Tibial nerve (tissue), 4 donors: ENCODE results near the gene GPR155. TPM values are rescaled to one million over a fixed set of nuclear protein-coding genes. Genes with fewer than 3 reads are reported as not detected.

ENCODE experiments used
- DNase-seq, 2 donors: peaks; one replicate each; pipeline ENCODE4 v3.0.0-alpha.2; 2019; ENCODE audit warnings: low spot score in 2 of 2
- H3K27ac ChIP-seq, 4 donors: fragments of 200-600 bp; sonication (generic) in 3 of 4; one replicate each; pipeline ENCODE4 v1.5.1; 2017 to 2019; ENCODE audit warnings: mild to moderate bottlenecking in 1 of 4
- H3K27me3 ChIP-seq, 2 donors: fragments of 200-600 bp; sonication (generic) in 1 of 2; one replicate each; pipeline versions ENCODE4 v1.5.1 to v1.6.0; 2017 to 2019
- H3K36me3 ChIP-seq, 3 donors: fragments of 200-600 bp; sonication (generic); one replicate each; pipeline ENCODE4 v1.5.1; 2018 to 2019
- H3K4me1 ChIP-seq, 4 donors: fragments of 200-600 bp; sonication (generic) in 3 of 4; one replicate each; pipeline ENCODE4 v1.5.1; 2017 to 2019
- H3K4me3 ChIP-seq, 4 donors: fragments of 200-600 bp; sonication (generic) in 3 of 4; one replicate each; pipeline ENCODE4 v1.5.1; 2017 to 2019; ENCODE audit warnings: mild to moderate bottlenecking in 1 of 4, moderate library complexity in 1 of 4
- H3K9me3 ChIP-seq, 4 donors: fragments of 200-600 bp; sonication (generic) in 3 of 4; one replicate each; pipeline ENCODE4 v1.5.1; 2017 to 2019
- CTCF ChIP-seq, 5 experiments: fragments of 200-600 bp in 3 of 5; fragments of 450-650 bp in 2 of 5; sonication (generic) in 3 of 5; IDR thresholded peaks; one replicate each; pipeline ENCODE4 v1.5.1; 2016 to 2019; ENCODE audit warnings: antibody characterized with exemption in 5 of 5, mild to moderate bottlenecking in 3 of 5, moderate library complexity in 2 of 5
- EP300 ChIP-seq, 2 donors: sonication (generic); formaldehyde crosslinking; IDR thresholded peaks; one replicate each; pipeline ENCODE4 v1.6.1; 2017; ENCODE audit warnings: antibody characterized with exemption in 2 of 2, mild to moderate bottlenecking in 1 of 2
- POLR2A ChIP-seq, 2 donors: fragments of 450-650 bp; IDR thresholded peaks; one replicate each; pipeline ENCODE4 v1.6.1; 2017; ENCODE audit warnings: antibody characterized with exemption in 2 of 2, mild to moderate bottlenecking in 2 of 2, moderate library complexity in 2 of 2
- WGBS, 2 donors: methylation state at CpG; one replicate each; pipeline ENCODE4 v1.1.5; 2018; 5-methylcytosine and 5-hydroxymethylcytosine counted together
- total RNA-seq, 4 donors: library from RNA; depleted of rRNA; stranded (reverse); fragments of >200 nt; gene quantifications; one replicate each; pipeline ENCODE4 v1.1.0, GENCODE V29; 2016

Gene GPR155
- total RNA-seq, 4 donors from 2014 or later = 8.6 to 36.5 (median 15.5) TPM

DNA sequence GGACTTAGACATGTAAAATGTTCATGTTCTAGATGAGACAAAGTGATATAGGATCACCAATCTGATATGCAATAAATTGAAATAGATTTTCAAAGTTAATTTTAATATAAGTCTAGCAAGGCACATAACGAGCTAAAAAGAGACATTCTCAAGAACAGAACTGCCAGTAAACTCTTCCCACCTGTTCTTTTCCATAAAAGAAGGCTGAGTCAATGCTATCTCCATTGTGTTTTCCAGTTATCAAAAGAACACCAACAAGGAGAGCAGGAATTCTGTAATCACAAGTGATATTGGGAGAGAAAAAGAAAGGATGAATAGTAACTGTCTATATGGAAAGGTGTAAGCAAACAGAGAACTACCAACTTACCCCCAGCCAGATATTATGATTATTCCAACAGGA lies 25.6 kb downstream of the GPR155 start:
- no peaks in the 10 kb centered on the region for H3K9me3 ChIP-seq
- H3K27me3 ChIP-seq = no peaks in the 10 kb centered on the region
- peaks cover 0 to 38% (median 0%) of the 10 kb centered on the region in 3 donors for H3K36me3 ChIP-seq
- no peak overlapping the region for H3K27ac ChIP-seq
- WGBS, 2 donors = 97 to 98% methylated on average over 1 of the region's 1 CpG
- H3K4me3 ChIP-seq = no peak overlapping the region
- no peak for DNase-seq
- peaks cover 0 to 2% (median 0%) of the 10 kb centered on the region in 4 donors for H3K4me1 ChIP-seq
- TF ChIP-seq CTCF (IDR thresholded peaks at IDR 0.05) (no peak), EP300 (IDR thresholded peaks at IDR 0.05) (no peak), POLR2A (IDR thresholded peaks at IDR 0.05) (no peak)

DNA sequence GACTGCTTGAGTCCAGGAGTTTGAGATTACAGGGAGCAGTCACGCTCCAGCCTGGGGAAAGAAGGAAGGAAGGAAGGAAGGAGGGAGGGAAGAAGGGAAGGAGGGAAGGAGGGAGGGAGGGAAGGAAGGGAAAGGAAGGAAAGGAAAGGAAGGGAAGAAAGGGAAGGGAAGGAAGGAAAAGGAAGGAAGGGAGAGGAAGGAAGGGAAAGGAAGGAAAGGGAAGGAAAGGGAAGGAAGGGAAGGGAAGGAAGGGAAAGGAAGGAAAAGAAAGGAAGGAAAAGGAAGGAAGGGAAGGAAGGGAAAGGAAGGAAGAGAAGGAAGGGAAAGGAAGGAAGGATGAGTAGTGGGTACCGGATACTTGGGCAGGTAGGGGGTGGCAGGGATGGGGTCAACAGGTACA lies 32.3 kb downstream of the GPR155 start:
- Histone ChIP-seq H3K27ac (no peak overlapping the region), H3K4me1 (no peaks in the 10 kb centered on the region), H3K4me3 (no peak overlapping the region), H3K27me3 (no peaks in the 10 kb centered on the region), H3K9me3 (no peaks in the 10 kb centered on the region), H3K36me3 (peaks cover 0 to 88% (median 0%) of the 10 kb centered on the region in 3 donors)
- 87 to 90% methylated on average over 2 of the region's 2 CpGs for WGBS, 2 donors
- TF ChIP-seq POLR2A (IDR thresholded peaks at IDR 0.05) = no peak
- no peak for TF ChIP-seq CTCF (IDR thresholded peaks at IDR 0.05)
- TF ChIP-seq EP300 (IDR thresholded peaks at IDR 0.05) = no peak
- no peak for DNase-seq

GRCh38 chr2:174450021-174450816 lies 36.6 kb downstream of the GPR155 start:
- Histone ChIP-seq H3K36me3 (peaks cover 0 to 68% (median 0%) of the 10 kb centered on the region in 3 donors), H3K9me3 (no peaks in the 10 kb centered on the region), H3K27me3 (no peaks in the 10 kb centered on the region), H3K27ac (no peak overlapping the region), H3K4me1 (no peaks in the 10 kb centered on the region), H3K4me3 (no peak overlapping the region)
- no peak for TF ChIP-seq EP300 (IDR thresholded peaks at IDR 0.05)
- no peak for TF ChIP-seq CTCF (IDR thresholded peaks at IDR 0.05)
- TF ChIP-seq POLR2A (IDR thresholded peaks at IDR 0.05) = no peak
- no peak for DNase-seq
- WGBS, 2 donors = 78 to 85% methylated on average over 4 of the region's 4 CpGs

- H3K4me3 ChIP-seq = no peak overlapping the region
- no peaks in the 10 kb centered on the region for H3K4me1 ChIP-seq
- DNase-seq = no peak
- no peaks in the 10 kb centered on the region for H3K27me3 ChIP-seq
- TF ChIP-seq EP300 (IDR thresholded peaks at IDR 0.05) = no peak
- TF ChIP-seq CTCF (IDR thresholded peaks at IDR 0.05) = no peak
- no peak for TF ChIP-seq POLR2A (IDR thresholded peaks at IDR 0.05)
- H3K9me3 ChIP-seq = no peaks in the 10 kb centered on the region
- H3K36me3 ChIP-seq = peaks cover 0 to 69% (median 0%) of the 10 kb centered on the region in 3 donors
- H3K27ac ChIP-seq = no peak overlapping the region
- 80 to 94% methylated on average over 2 of the region's 2 CpGs for WGBS, 2 donors
These were observed 37.8 kb downstream of the GPR155 start for GRCh38 chr2:174449033-174449432.

- H3K27ac ChIP-seq = no peak overlapping the region
- H3K27me3 ChIP-seq = no peaks in the 10 kb centered on the region
- WGBS, 2 donors = 70 to 72% methylated on average over 4 of the region's 4 CpGs
- no peak overlapping the region for H3K4me3 ChIP-seq
- no peaks in the 10 kb centered on the region for H3K4me1 ChIP-seq
- no peak for DNase-seq
- TF ChIP-seq CTCF (IDR thresholded peaks at IDR 0.05) = no peak
- no peak for TF ChIP-seq POLR2A (IDR thresholded peaks at IDR 0.05)
- TF ChIP-seq EP300 (IDR thresholded peaks at IDR 0.05) = no peak
- H3K36me3 ChIP-seq = peaks cover 0 to 60% (median 0%) of the 10 kb centered on the region in 3 donors
- H3K9me3 ChIP-seq = no peaks in the 10 kb centered on the region
These were observed 40.3 kb downstream of the GPR155 start for GRCh38 chr2:174446531-174446930.
